Loucy (cell line): ENCODE results near the gene CTNNA2.

Experiments
- EZH2phosphoT487 ChIP-seq: fragments of 200-600 bp; IDR thresholded peaks from 2 replicates; pipeline ENCODE4 v1.6.1; 2018; ENCODE audit warnings: antibody characterized with exemption, mild to moderate bottlenecking, moderate library complexity, borderline replicate concordance
- TF ChIP-seq, protein P1 (sequence below): fragments of 200-600 bp; sonication (generic); conservative IDR thresholded peaks from 2 replicates; pipeline ENCODE4 v1.5.1; 2014; ENCODE audit warnings: mild to moderate bottlenecking, antibody characterized with exemption, low read length

DNA sequence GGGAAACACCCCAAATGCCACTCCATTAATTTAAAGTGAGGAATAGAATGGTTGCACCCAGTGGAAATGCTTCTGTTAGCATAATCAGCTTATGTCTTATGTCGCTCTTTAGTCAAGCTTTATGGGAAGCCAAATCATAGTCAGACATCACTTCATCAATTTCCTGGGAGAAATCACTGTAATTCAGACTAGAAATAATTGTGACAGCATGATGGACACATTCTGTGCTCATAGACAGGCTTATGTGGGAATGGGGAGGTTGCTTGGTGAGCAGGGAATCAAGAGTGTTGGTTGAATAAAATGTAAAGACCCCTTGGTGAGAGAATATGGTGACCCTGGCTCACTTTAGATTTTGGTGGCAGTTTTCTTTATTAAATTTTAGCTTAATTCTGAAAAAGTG, 174.0 kb downstream of the CTNNA2 start:
- TF ChIP-seq, protein P1, sequence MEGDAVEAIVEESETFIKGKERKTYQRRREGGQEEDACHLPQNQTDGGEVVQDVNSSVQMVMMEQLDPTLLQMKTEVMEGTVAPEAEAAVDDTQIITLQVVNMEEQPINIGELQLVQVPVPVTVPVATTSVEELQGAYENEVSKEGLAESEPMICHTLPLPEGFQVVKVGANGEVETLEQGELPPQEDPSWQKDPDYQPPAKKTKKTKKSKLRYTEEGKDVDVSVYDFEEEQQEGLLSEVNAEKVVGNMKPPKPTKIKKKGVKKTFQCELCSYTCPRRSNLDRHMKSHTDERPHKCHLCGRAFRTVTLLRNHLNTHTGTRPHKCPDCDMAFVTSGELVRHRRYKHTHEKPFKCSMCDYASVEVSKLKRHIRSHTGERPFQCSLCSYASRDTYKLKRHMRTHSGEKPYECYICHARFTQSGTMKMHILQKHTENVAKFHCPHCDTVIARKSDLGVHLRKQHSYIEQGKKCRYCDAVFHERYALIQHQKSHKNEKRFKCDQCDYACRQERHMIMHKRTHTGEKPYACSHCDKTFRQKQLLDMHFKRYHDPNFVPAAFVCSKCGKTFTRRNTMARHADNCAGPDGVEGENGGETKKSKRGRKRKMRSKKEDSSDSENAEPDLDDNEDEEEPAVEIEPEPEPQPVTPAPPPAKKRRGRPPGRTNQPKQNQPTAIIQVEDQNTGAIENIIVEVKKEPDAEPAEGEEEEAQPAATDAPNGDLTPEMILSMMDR: no peak
- TF ChIP-seq EZH2phosphoT487: no peak
